K562 (cell line): Measurements from ENCODE around the gene ZMYND8. TPM values are rescaled to one million over a fixed set of nuclear protein-coding genes. Genes with fewer than 3 reads are reported as not detected.
A peak's percentile ranks its signal among the peaks of the same experiment; 100 is the strongest.

ENCODE experiments used
- ATF1 ChIP-seq, 2 experiments: fragments of 450-650 bp in 1 of 2; IDR thresholded peaks; 2 replicates each; pipeline ENCODE4 v1.6.1; 2016; ENCODE audit warnings: missing compliant biosample characterization in 1 of 2, missing genetic modification characterization in 1 of 2
- CBX3 ChIP-seq, 2 experiments: IDR thresholded peaks; 1 replicate in 1 of 2; 2 replicates in 1 of 2; pipeline ENCODE4 v1.6.1; 2012; ENCODE audit warnings: inconsistent platforms in 2 of 2, low read length in 2 of 2, borderline replicate concordance in 1 of 2, control low read depth in 1 of 2
- E2F1 ChIP-seq: sonication (generic); formaldehyde crosslinking; IDR thresholded peaks from 2 replicates; pipeline ENCODE4 v1.8.1; 2023; ENCODE audit warnings: mild to moderate bottlenecking, missing genetic modification reagents, moderate library complexity
- ETV1 ChIP-seq: fragments of 450-650 bp; conservative IDR thresholded peaks from 2 replicates; pipeline ENCODE4 v1.6.1; 2016; ENCODE audit warnings: missing genetic modification characterization, control low read depth, low read depth, missing compliant biosample characterization
- FOS ChIP-seq: IDR thresholded peaks from 3 replicates; pipeline ENCODE4 v1.6.1; 2011; ENCODE audit not compliant: insufficient read length; ENCODE audit errors: extremely low read depth
- FOXK2 ChIP-seq, 2 experiments: fragments of 450-650 bp; IDR thresholded peaks in 1 of 2; conservative IDR thresholded peaks in 1 of 2; 2 replicates each; pipeline ENCODE4 v1.6.1; 2016; ENCODE audit warnings: low read depth in 2 of 2, mild to moderate bottlenecking in 1 of 2
- KLF10 ChIP-seq: fragments of 250-450 bp; sonication (Bioruptor Pico); IDR thresholded peaks from 2 replicates; pipeline ENCODE4 v1.6.1; 2021; ENCODE audit warnings: matching md5 sums
- NFYB ChIP-seq: IDR thresholded peaks from 2 replicates; pipeline ENCODE4 v1.6.1; 2011; ENCODE audit warnings: mild to moderate bottlenecking, moderate library complexity; ENCODE audit not compliant: insufficient read length; ENCODE audit errors: extremely low read depth
- PBX2 ChIP-seq, 2 experiments: IDR thresholded peaks in 1 of 2; conservative IDR thresholded peaks in 1 of 2; 2 replicates each; pipeline ENCODE4 v1.6.1; 2016; ENCODE audit warnings: low read depth in 2 of 2, mild to moderate bottlenecking in 1 of 2, missing compliant biosample characterization in 1 of 2, missing genetic modification characterization in 1 of 2, moderate library complexity in 1 of 2
- POLR2G ChIP-seq: fragments of 200-400 bp; formaldehyde crosslinking; IDR thresholded peaks from 2 replicates; pipeline ENCODE4 v1.6.1; 2017; ENCODE audit warnings: low read depth, mild to moderate bottlenecking, antibody characterized with exemption, low read length, moderate library complexity
- POLR2H ChIP-seq: IDR thresholded peaks from 2 replicates; pipeline ENCODE4 v1.6.1; 2016; ENCODE audit warnings: missing genetic modification characterization, low read depth, mild to moderate bottlenecking, control low read depth, missing compliant biosample characterization, moderate library complexity
- POLR3A ChIP-seq: IDR thresholded peaks from 2 replicates; pipeline ENCODE4 v1.6.1; 2011; ENCODE audit warnings: borderline replicate concordance, mild to moderate bottlenecking, moderate library complexity; ENCODE audit not compliant: insufficient read length, insufficient read depth; ENCODE audit errors: extremely low read depth
- SMARCA5 ChIP-seq: fragments of 450-650 bp; IDR thresholded peaks from 2 replicates; pipeline ENCODE4 v1.6.1; 2016
- TCF7L2 ChIP-seq: fragments of 150-350 bp; IDR thresholded peaks from 2 replicates; pipeline ENCODE4 v1.6.1; 2016; ENCODE audit warnings: low read depth, mild to moderate bottlenecking, low read length, moderate library complexity
- ZHX1 ChIP-seq: fragments of 150-350 bp; conservative IDR thresholded peaks from 2 replicates; pipeline ENCODE4 v1.6.1; 2014; ENCODE audit warnings: low read length
- ZKSCAN3 ChIP-seq: fragments of 250-450 bp; sonication (Bioruptor Pico); IDR thresholded peaks from 2 replicates; pipeline ENCODE4 v1.4.0; 2020
- ZNF561 ChIP-seq: fragments of 450-650 bp; formaldehyde crosslinking; conservative IDR thresholded peaks from 2 replicates; pipeline ENCODE4 v1.4.0; 2020; ENCODE audit warnings: mild to moderate bottlenecking, moderate library complexity
- ZNF583 ChIP-seq: fragments of 250-450 bp; sonication (Bioruptor Pico); IDR thresholded peaks from 2 replicates; pipeline ENCODE4 v1.4.0; 2020
- ZNF644 ChIP-seq: fragments of 200-800 bp; sonication (Bioruptor generic); IDR thresholded peaks from 2 replicates; pipeline ENCODE4 v1.6.1; 2016; ENCODE audit warnings: low read depth, missing genetic modification characterization, missing compliant biosample characterization
- polyA plus RNA-seq, 8 experiments: library from polyadenylated mRNA; depleted of rRNA in 4 of 8; stranded (reverse) in 5 of 8; unstranded in 3 of 8; fragments of >200 nt; fragmentation: Nextera tagmentation in 2 of 8; fragmentation: Illumina TruSeq in 1 of 8; extraction: Ambion mirVana in 2 of 8; extraction: Trizol in 1 of 8; gene quantifications; 2 replicates each; pipeline versions ENCODE4 v1.2.1 to v1.2.3, GENCODE V29; 2011 to 2014; ENCODE audit warnings: inconsistent platforms in 1 of 8, missing spikeins in 1 of 8
- total RNA-seq, 7 experiments: library from RNA; depleted of rRNA in 6 of 7; stranded (reverse); fragments of >200 nt in 6 of 7; fragmentation: Illumina TruSeq in 2 of 7; extraction: Trizol in 2 of 7; gene quantifications; 2 replicates each; pipeline versions ENCODE4 v1.2.1 to v1.2.3, GENCODE V29; 2011 to 2021; ENCODE audit warnings: low replicate concordance in 1 of 7

The ZMYND8 gene
- total and polyA plus RNA-seq, 9 of the 15 experiments (the other 6 are each of a cell fraction or from before 2014, with no cell fraction given), result 31.8 to 148 (median 71.9) TPM

- TF ChIP-seq PBX2 (CRISPR knock-in tag; IDR thresholded peaks at IDR 0.05; ENCODE audit: low read depth) (no peak), PBX2 (tag; conservative IDR thresholded peaks at IDR 0.05; ENCODE audit: low read depth) (peak; percentile 55), ETV1 (tag) (peak; percentile 82), POLR2G (peak; percentile 87), POLR3A (no peak), ZHX1 (no peak), FOS (peak; percentile 28), ZKSCAN3 (CRISPR knock-in tag) (no peak), ZNF644 (tag) (peak; percentile 94), NFYB (peak; percentile 70), KLF10 (CRISPR knock-in tag) (0 out of 2 replicates have a peak, but pooled peaks have one; percentile 61), FOXK2 (conservative IDR thresholded peaks at IDR 0.05 in 1 of 2, IDR thresholded peaks at IDR 0.05 in 1 of 2; ENCODE audit: low read depth in 2 of 2) (peak; percentile 82 to 91), POLR2H (peak; percentile 94), ZNF583 (no peak; the same call in 1 of the 2 replicates), ATF1 (CRISPR knock-in tag; IDR thresholded peaks at IDR 0.05) (no peak), ATF1 (tag; IDR thresholded peaks at IDR 0.05) (peak; percentile 92), CBX3 (IDR thresholded peaks at IDR 0.05; ENCODE audit: borderline replicate concordance in 1 of 2, low read length in 2 of 2) (peak in 1 of 2 experiments; percentile 97; a peak in 2 of 3 replicates), E2F1 (CRISPR knock-in tag) (peak; percentile 75), SMARCA5 (no peak), TCF7L2 (no peak), ZNF561 (no peak)
These were observed 4.0 kb upstream of the ZMYND8 start (continued) for GRCh38 chr20:47360297-47361056.
